H1 (cell line): ENCODE measurements around the gene UBALD1. TPM values are rescaled to one million over a fixed set of nuclear protein-coding genes. Genes with fewer than 3 reads are reported as not detected.

Experiments
- CTCF ChIA-PET: fragments of 300-600 bp; sonication (Branson Sonifier 250); formaldehyde crosslinking; loops from one replicate; lab custom pipeline; 2021; ENCODE audit not compliant: partially characterized antibody; lab: Charles Lee
- POLR2A ChIA-PET: fragments of 300-600 bp; sonication (Branson Sonifier 250); formaldehyde crosslinking; loops from one replicate; lab custom pipeline; 2021; ENCODE audit warnings: inconsistent platforms; ENCODE audit not compliant: partially characterized antibody; lab: Charles Lee
- DNase-seq, 2 experiments: peaks; one replicate each; pipeline versions ENCODE4 v3.0.0 to v3.0.0-alpha.2; 2010 to 2022; ENCODE audit warnings: low spot score in 2 of 2, low read depth in 1 of 2, mixed read lengths in 1 of 2
- FAIRE-seq: peaks from 2 replicates; lab custom pipeline; 2011; peaks lifted over from hg19 to GRCh38; lab: Jason Lieb, UNC
- H2AFZ ChIP-seq: 2 replicates; pipeline ENCODE4 v1.8.1; 2012; ENCODE audit warnings: low read length, inconsistent platforms
- H2AK5ac ChIP-seq: 2 replicates; pipeline ENCODE4 v1.6.1; 2013; ENCODE audit warnings: low read depth, low read length
- H2BK120ac ChIP-seq: replicated peaks from 2 replicates; pipeline ENCODE3; 2013; ENCODE audit warnings: low read depth, low read length, inconsistent platforms
- H2BK12ac ChIP-seq: 2 replicates; pipeline ENCODE4 v1.6.1; 2013; ENCODE audit warnings: low read depth, low read length
- H2BK15ac ChIP-seq: 2 replicates; pipeline ENCODE4 v1.6.1; 2013; ENCODE audit warnings: low read length
- H2BK20ac ChIP-seq: 2 replicates; pipeline ENCODE4 v1.6.1; 2013; ENCODE audit warnings: low read length
- H2BK5ac ChIP-seq: 2 replicates; pipeline ENCODE4 v1.6.1; 2013; ENCODE audit warnings: low read depth, low read length
- H3K14ac ChIP-seq: 2 replicates; pipeline ENCODE4 v1.6.1; 2013; ENCODE audit warnings: inconsistent platforms; ENCODE audit not compliant: insufficient read length
- H3K18ac ChIP-seq: 2 replicates; pipeline ENCODE4 v1.6.1; 2013; ENCODE audit warnings: low read length; ENCODE audit errors: extremely low read depth
- H3K23ac ChIP-seq: 2 replicates; pipeline ENCODE4 v1.6.1; 2013; ENCODE audit warnings: inconsistent platforms; ENCODE audit not compliant: insufficient read length
- H3K23me2 ChIP-seq: 2 replicates; pipeline ENCODE4 v1.6.1; 2013; ENCODE audit warnings: low read depth, low read length
- H3K27ac ChIP-seq: 2 replicates; pipeline ENCODE4 v1.6.1; 2011; ENCODE audit warnings: low read depth, low read length, inconsistent platforms
- H3K27me3 ChIP-seq, 4 experiments: replicated peaks in 1 of 4; 1 replicate in 1 of 4; 2 replicates in 3 of 4; pipeline versions ENCODE4 v1.6.1 to v1.8.1; 2011 to 2013; ENCODE audit warnings: low read length in 3 of 4, mild to moderate bottlenecking in 3 of 4, inconsistent platforms in 2 of 4, mixed read lengths in 2 of 4, moderate library complexity in 1 of 4; ENCODE audit not compliant: control insufficient read depth in 3 of 4, insufficient read depth in 3 of 4; ENCODE audit errors: extremely low read depth in 1 of 4
- H3K36me3 ChIP-seq, 4 experiments: 2 replicates each; pipeline versions ENCODE4 v1.6.1 to v1.8.1; 2011 to 2013; ENCODE audit warnings: mild to moderate bottlenecking in 4 of 4, low read length in 3 of 4, moderate library complexity in 2 of 4, control low read depth in 1 of 4, inconsistent platforms in 1 of 4; ENCODE audit not compliant: insufficient read depth in 4 of 4, control insufficient read depth in 2 of 4
- H3K4ac ChIP-seq: replicated peaks from 2 replicates; pipeline ENCODE3; 2013; ENCODE audit warnings: low read length, low read depth, mixed read lengths, inconsistent platforms; ENCODE audit not compliant: insufficient read length
- H3K4me1 ChIP-seq, 4 experiments: replicated peaks in 1 of 4; 1 replicate in 1 of 4; 2 replicates in 3 of 4; pipeline versions ENCODE4 v1.6.1 to v1.8.1; 2011 to 2013; ENCODE audit warnings: low read length in 3 of 4, inconsistent platforms in 2 of 4, mixed read lengths in 1 of 4; ENCODE audit not compliant: insufficient read depth in 4 of 4, control insufficient read depth in 3 of 4
- H3K4me2 ChIP-seq, 2 experiments: 2 replicates each; pipeline versions ENCODE4 v1.6.1 to v1.8.1; 2011 to 2013; ENCODE audit warnings: low read depth in 2 of 2, low read length in 2 of 2, control low read depth in 1 of 2, inconsistent platforms in 1 of 2, mild to moderate bottlenecking in 1 of 2; ENCODE audit not compliant: insufficient read depth in 1 of 2
- H3K4me3 ChIP-seq, 4 experiments: fragments of 200-600, 300-600 bp in 1 of 4; sonication (generic), shearing (Covaris generic), sonication (Bioruptor Twin) in 1 of 4; 2 replicates each; pipeline versions ENCODE4 v1.5.1 to v1.8.1; 2011 to 2016; ENCODE audit warnings: low read length in 4 of 4, low read depth in 3 of 4, control low read depth in 2 of 4, inconsistent platforms in 2 of 4, mild to moderate bottlenecking in 2 of 4, mixed read lengths in 1 of 4, moderate library complexity in 1 of 4; ENCODE audit not compliant: insufficient read depth in 2 of 4; ENCODE audit errors: extremely low read depth in 1 of 4
- H3K56ac ChIP-seq: replicated peaks from 2 replicates; pipeline ENCODE3; 2013; ENCODE audit warnings: low read depth, mild to moderate bottlenecking, mixed read lengths, low read length, inconsistent platforms; ENCODE audit not compliant: insufficient read length
- H3K79me1 ChIP-seq: 2 replicates; pipeline ENCODE4 v1.6.1; 2013; ENCODE audit warnings: low read depth, low read length, control low read depth
- H3K79me2 ChIP-seq, 2 experiments: 2 replicates each; pipeline versions ENCODE4 v1.6.1 to v1.8.1; 2012 to 2013; ENCODE audit warnings: low read length in 2 of 2, mild to moderate bottlenecking in 2 of 2, inconsistent platforms in 1 of 2; ENCODE audit not compliant: insufficient read depth in 2 of 2, control insufficient read depth in 1 of 2
- H3K9ac ChIP-seq, 4 experiments: replicated peaks in 1 of 4; 1 replicate in 1 of 4; 2 replicates in 3 of 4; pipeline versions ENCODE4 v1.6.1 to v1.8.1; 2011 to 2013; ENCODE audit warnings: low read depth in 3 of 4, low read length in 3 of 4, control low read depth in 2 of 4, mild to moderate bottlenecking in 2 of 4, moderate library complexity in 2 of 4, inconsistent platforms in 1 of 4; ENCODE audit errors: extremely low read depth in 1 of 4
- H3K9me3 ChIP-seq, 2 experiments: 2 replicates each; pipeline versions ENCODE4 v1.6.1 to v1.8.1; 2012 to 2013; ENCODE audit warnings: mild to moderate bottlenecking in 2 of 2, moderate library complexity in 2 of 2, control low read depth in 1 of 2, inconsistent platforms in 1 of 2, low read depth in 1 of 2, low read length in 1 of 2, mixed read lengths in 1 of 2; ENCODE audit not compliant: insufficient read depth in 2 of 2
- H4K20me1 ChIP-seq, 2 experiments: replicated peaks in 1 of 2; 2 replicates each; pipeline versions ENCODE3 to v1.8.1; 2011 to 2013; ENCODE audit warnings: inconsistent platforms in 2 of 2, low read length in 2 of 2, mild to moderate bottlenecking in 1 of 2; ENCODE audit not compliant: insufficient read depth in 2 of 2, control insufficient read depth in 1 of 2
- H4K5ac ChIP-seq: 2 replicates; pipeline ENCODE4 v1.6.1; 2013; ENCODE audit warnings: low read length, low read depth, mixed read lengths, inconsistent platforms; ENCODE audit not compliant: insufficient read length
- H4K8ac ChIP-seq: 2 replicates; pipeline ENCODE4 v1.8.0; 2013; ENCODE audit warnings: mild to moderate bottlenecking, moderate library complexity, low read length, inconsistent platforms; ENCODE audit not compliant: insufficient read depth; ENCODE audit errors: extremely low read depth
- H4K91ac ChIP-seq: replicated peaks from 2 replicates; pipeline ENCODE3; 2013; ENCODE audit warnings: low read length, mixed read lengths, inconsistent platforms; ENCODE audit not compliant: insufficient read length
- BACH1 ChIP-seq: IDR thresholded peaks from 2 replicates; pipeline ENCODE4 v1.6.1; 2012; ENCODE audit warnings: low read length, improper control_type of control experiment
- CHD1 ChIP-seq: IDR thresholded peaks from 2 replicates; pipeline ENCODE4 v1.6.1; 2012; ENCODE audit warnings: low read depth, low read length, improper control_type of control experiment
- CHD2 ChIP-seq: IDR thresholded peaks from 2 replicates; pipeline ENCODE4 v1.6.1; 2012; ENCODE audit warnings: low read length, improper control_type of control experiment
- EZH2 ChIP-seq: fragments of 200-600 bp; sonication (generic); IDR thresholded peaks from 2 replicates; pipeline ENCODE4 v1.7.1; 2012; ENCODE audit warnings: low read depth, mild to moderate bottlenecking, moderate library complexity, low read length, inconsistent platforms; ENCODE audit not compliant: severe bottlenecking
- GTF2F1 ChIP-seq: IDR thresholded peaks from 2 replicates; pipeline ENCODE4 v1.6.1; 2012; ENCODE audit warnings: low read depth, low read length, improper control_type of control experiment, borderline replicate concordance
- POLR2A ChIP-seq, 2 experiments: IDR thresholded peaks; 1 replicate in 1 of 2; 2 replicates in 1 of 2; pipeline ENCODE4 v1.6.1; 2011; ENCODE audit warnings: low read depth in 2 of 2, low read length in 2 of 2, mild to moderate bottlenecking in 2 of 2; ENCODE audit errors: control extremely low read depth in 1 of 2
- RXRA ChIP-seq: IDR thresholded peaks from 2 replicates; pipeline ENCODE4 v1.6.1; 2011; ENCODE audit warnings: low read depth, mild to moderate bottlenecking, low read length, moderate library complexity; ENCODE audit not compliant: insufficient read depth
- SRF ChIP-seq: IDR thresholded peaks from 2 replicates; pipeline ENCODE4 v1.6.1; 2011; ENCODE audit warnings: mild to moderate bottlenecking, low read depth, low read length, moderate library complexity
- WGBS, 2 experiments: shearing (Covaris generic) in 1 of 2; methylation state at CpG; one replicate each; pipeline versions ENCODE4 v1.1.6 to v1.1.7; 2013 to 2015; ENCODE audit warnings: low lambda C conversion rate in 2 of 2, mixed read lengths in 2 of 2, inconsistent platforms in 1 of 2, low coverage in 1 of 2, missing lambda C conversion rate in 1 of 2; ENCODE audit not compliant: insufficient replicate concordance in 2 of 2, insufficient coverage in 1 of 2, insufficient read length in 1 of 2; ENCODE audit errors: extremely low coverage in 1 of 2, missing lambda C conversion rate in 1 of 2; 5-methylcytosine and 5-hydroxymethylcytosine counted together
- polyA plus RNA-seq, 7 experiments: library from polyadenylated mRNA; depleted of rRNA in 3 of 7; stranded (reverse) in 5 of 7; unstranded in 2 of 7; fragments of >200 nt in 5 of 7; fragments of 200-250 nt in 2 of 7; gene quantifications; 1 replicate in 5 of 7; 2 replicates in 1 of 7; 4 replicates in 1 of 7; pipeline versions ENCODE4 v1.2.1 to v1.2.3, GENCODE V29; 2011 to 2013; ENCODE audit warnings: missing spikeins in 2 of 7, mixed read lengths in 2 of 7
- total RNA-seq: library from RNA; stranded (reverse); fragmentation: NEBNext Ultra II Directional; extraction: Animal tissue kit (Norgen Biotek cat#: 25700); gene quantifications from 2 replicates; pipeline ENCODE4 v1.2.1, GENCODE V29; 2021

The UBALD1 gene
- total and polyA plus RNA-seq, 2 of the 8 experiments (the other 6 are each of a cell fraction or from before 2014, with no cell fraction given): 28.6 to 62.0 TPM

- ChIA-PET CTCF (interaction anchor here (0.5 to 1.0 kb wide), 5 partner anchors 8 to 95 kb away, joined by 3 to 4 read pairs (median 4); no protein-coding TSS in a partner anchor), POLR2A (interaction anchor here (7.6 kb wide), 1 partner anchor 10 kb away, joined by 55 read pairs; the partner anchor contains the start of gene UBALD1)
- Histone ChIP-seq H4K8ac (no peak overlapping the region), H4K91ac (no peak overlapping the region), H2AFZ (no peak overlapping the region), H2AK5ac (no peak overlapping the region), H3K9ac (no peak overlapping the region), H4K5ac (no peak overlapping the region), H3K4me2 (no peak overlapping the region), H3K18ac (no peak overlapping the region), H3K9me3 (no peaks in the 10 kb centered on the region), H2BK5ac (no peak overlapping the region), H3K27me3 (no peaks in the 10 kb centered on the region; a peak in 1 of 7 replicates), H2BK20ac (no peak overlapping the region), H3K23me2 (no peaks in the 10 kb centered on the region), H3K4ac (no peak overlapping the region), H3K14ac (no peak overlapping the region), H3K23ac (no peak overlapping the region), H3K27ac (no peak overlapping the region), H3K79me1 (no peaks in the 10 kb centered on the region; the same call in 1 of the 2 replicates), H3K4me3 (no peak overlapping the region), H2BK120ac (no peak overlapping the region), H3K56ac (no peak overlapping the region), H4K20me1 (peaks cover 4 to 5% of the 10 kb centered on the region in 2 experiments), H2BK12ac (no peak overlapping the region), H3K36me3 (peaks cover 2 to 16% (median 9%) of the 10 kb centered on the region in 4 experiments; a peak in 4 of 8 replicates), H3K79me2 (no peaks in the 10 kb centered on the region; a peak in 1 of 4 replicates), H3K4me1 (peaks cover 0 to 14% (median 6%) of the 10 kb centered on the region in 4 experiments; a peak in 6 of 7 replicates), H2BK15ac (no peak overlapping the region)
- FAIRE-seq: no peak
- no peak for DNase-seq
- 89% methylated on average over 14 of the region's 15 CpGs; no CpG with 5 or more reads in 1 of the 2 experiments for WGBS, 2 experiments
- TF ChIP-seq EZH2 (no peak), RXRA (no peak), GTF2F1 (no peak), CHD2 (no peak), BACH1 (no peak), CHD1 (no peak), SRF (no peak), POLR2A (IDR thresholded peaks at IDR 0.05; ENCODE audit: control extremely low read depth in 1 of 2, low read depth in 2 of 2, low read length in 2 of 2) (no peak)
Measured at GRCh38 chr16:4604401-4604800, 10.3 kb downstream of the UBALD1 start.
